Pancreas (tissue), 10 donors: ENCODE measurements around the gene GPRASP1. TPM values are rescaled to one million over a fixed set of nuclear protein-coding genes. Genes with fewer than 3 reads are reported as not detected.
A peak's percentile ranks its signal among the peaks of the same experiment; 100 is the strongest.

Source experiments
- ATAC-seq, 4 donors: fragments of 200-7000 bp; cut with Tn5 transposase; one replicate each; pipeline versions ENCODE4 v1.8.0 to v1.9.1; 2020; ENCODE audit warnings: mild to moderate bottlenecking in 4 of 4, moderate library complexity in 4 of 4
- DNase-seq, 6 donors: peaks; one replicate each; pipeline ENCODE4 v3.0.0-alpha.2; 2020
- FAIRE-seq: peaks from 2 replicates; lab custom pipeline; 2012; peaks lifted over from hg19 to GRCh38; lab: Jason Lieb, UNC
- H3K27ac ChIP-seq, 4 donors: fragments of 200-600 bp; sonication (generic); 1 replicate in 3 of 4; 2 replicates in 1 of 4; pipeline versions ENCODE4 v1.5.0 to v1.8.0; 2020
- H3K27me3 ChIP-seq, 4 donors: fragments of 200-600 bp; one replicate each; pipeline ENCODE4 v1.8.0; 2021
- H3K36me3 ChIP-seq, 3 donors: fragments of 200-600 bp; sonication (generic) in 1 of 3; one replicate each; pipeline versions ENCODE4 v1.5.0 to v1.8.0; 2020 to 2021
- H3K4me1 ChIP-seq, 3 donors: fragments of 200-600 bp; one replicate each; pipeline ENCODE4 v1.8.0; 2021
- H3K4me3 ChIP-seq, 4 donors: fragments of 200-600 bp; sonication (generic) in 2 of 4; one replicate each; pipeline versions ENCODE4 v1.5.0 to v1.8.0; 2020 to 2021
- H3K9me3 ChIP-seq, 4 donors: fragments of 200-600 bp; one replicate each; pipeline ENCODE4 v1.8.0; 2021
- CTCF ChIP-seq, 4 donors: fragments of 200-600 bp; sonication (generic) in 3 of 4; IDR thresholded peaks; one replicate each; pipeline versions ENCODE4 v1.5.0 to v1.8.0; 2021; ENCODE audit warnings: antibody characterized with exemption in 4 of 4
- intact Hi-C, 3 donors: fragments of 100-400 bp; cut with DNase I; formaldehyde crosslinking; loops; one replicate each; pipeline versions ENCODE4 v1.11.1 to v1.14.2; 2022
- polyA plus RNA-seq, 2 donors: library from polyadenylated mRNA; stranded (reverse); fragments of 200-250 nt; gene quantifications; one replicate each; pipeline ENCODE4 v1.2.3, GENCODE V29; 2013
- total RNA-seq, 6 donors: library from RNA; stranded (reverse); fragmentation: NEBNext Ultra II Directional in 4 of 6; extraction: Animal tissue kit (Norgen Biotek cat#: 25700) in 4 of 6; gene quantifications; one replicate each; pipeline versions ENCODE4 v1.2.1 to v1.2.4, GENCODE V29; 2021 to 2023
- donor health status: healthy with polysubstance abuse.
- donor health status: DM: no; HTN: no; CAD: no; lungs with moderate emphysema.
- donor health status: DM: no; HTN: no; CAD: no.
- donor health status: control.
- donor health status: control.
- donor health status: Bipolar disorder and iron deficiency.
- donor health status: DM: yes; HTN: yes; CAD: no.
- donor health status: DM: no; HTN: no; CAD: no.
- donor health status: DM: no; HTN: no; CAD: no.
- donor health status: DM: yes; HTN: yes; CAD: no.

Gene GPRASP1
- total and polyA plus RNA-seq, 8 donors = 1.4 to 15.8 (median 3.6) TPM

GRCh38 chrX:102697494-102697893, 46.2 kb downstream of the GPRASP1 start:
- no peak for TF ChIP-seq CTCF (IDR thresholded peaks at IDR 0.05)
- peak; percentile 70 for FAIRE-seq
- no peaks in the 10 kb centered on the region for H3K27me3 ChIP-seq
- no peak overlapping the region for H3K4me3 ChIP-seq
- intact Hi-C loops = no loop called here
- H3K4me1 ChIP-seq = no peaks in the 10 kb centered on the region
- ATAC-seq = no peak
- H3K9me3 ChIP-seq = no peaks in the 10 kb centered on the region
- no peak overlapping the region for H3K27ac ChIP-seq
- no peaks in the 10 kb centered on the region for H3K36me3 ChIP-seq
- no peak for DNase-seq

Other genes with a start within 250 kb of the GPRASP1 start
- not detected for gene NXF2B, start 211.5 kb upstream of the GPRASP1 start, total RNA-seq
- 1 to 10 TPM in 1 of 2 donors, under 1 TPM in 1; 0.23 to 2.0 TPM for gene NXF2B, start 211.5 kb upstream of the GPRASP1 start, polyA plus RNA-seq
- not detected for gene TCP11X2, start 179.7 kb upstream of the GPRASP1 start, total RNA-seq
- gene TCP11X2, start 179.7 kb upstream of the GPRASP1 start, polyA plus RNA-seq = under 1 TPM in 1 of 2 donors, not detected in 1; 0.54 TPM
- gene TMSB15A, start 134.7 kb upstream of the GPRASP1 start, total RNA-seq = under 1 TPM in 2 of 6 donors, not detected in 4; 0.31 to 0.42 TPM
- gene TMSB15A, start 134.7 kb upstream of the GPRASP1 start, polyA plus RNA-seq = 1 to 10 TPM in 1 of 2 donors, under 1 TPM in 1; 0.42 to 2.0 TPM
- 10 to 100 TPM in 1 of 6 donors, 1 to 10 TPM in 5; 6.1 to 10.4 (median 8.0) TPM for gene ARMCX5, start 52.0 kb upstream of the GPRASP1 start, total RNA-seq
- 1 to 10 TPM; 5.5 to 9.8 TPM for gene ARMCX5, start 52.0 kb upstream of the GPRASP1 start, polyA plus RNA-seq
- gene GPRASP2, start 61.0 kb downstream of the GPRASP1 start, total RNA-seq = 1 to 10 TPM; 4.9 to 8.3 (median 6.8) TPM
- gene GPRASP2, start 61.0 kb downstream of the GPRASP1 start, polyA plus RNA-seq = 10 to 100 TPM in 1 of 2 donors, 1 to 10 TPM in 1; 4.2 to 13.3 TPM
- 1 to 10 TPM; 1.8 to 3.6 (median 2.8) TPM for gene GPRASP3, start 69.3 kb downstream of the GPRASP1 start, total RNA-seq
- 1 to 10 TPM in 1 of 2 donors, under 1 TPM in 1; 0.57 to 1.7 TPM for gene GPRASP3, start 69.3 kb downstream of the GPRASP1 start, polyA plus RNA-seq